IMR-90 (cell line): ENCODE results near the gene MAP2K6.

Experiments
- CTCF ChIP-seq: conservative IDR thresholded peaks from 2 replicates; pipeline ENCODE4 v1.5.1; 2012; ENCODE audit warnings: mild to moderate bottlenecking, low read depth, low read length, improper control_type of control experiment
- FOS ChIP-seq: fragments of 150-350 bp; IDR thresholded peaks from 2 replicates; pipeline ENCODE4 v1.6.1; 2016; ENCODE audit warnings: low read depth, low read length
- POLR2A ChIP-seq: IDR thresholded peaks from 2 replicates; pipeline ENCODE4 v1.6.1; 2012; ENCODE audit warnings: mild to moderate bottlenecking, low read depth, low read length
- RCOR1 ChIP-seq: IDR thresholded peaks from 2 replicates; pipeline ENCODE4 v1.6.1; 2012; ENCODE audit warnings: mild to moderate bottlenecking, low read length, improper control_type of control experiment; ENCODE audit not compliant: insufficient replicate concordance

GRCh38 chr17:69402052-69402451 is 12.4 kb upstream of the MAP2K6 start:
- TF ChIP-seq CTCF (no peak), POLR2A (no peak), FOS (no peak), RCOR1 (no peak)
